Thoracic aorta (tissue), 2 donors: Measurements from ENCODE around the gene FRMD3. TPM values are rescaled to one million over a fixed set of nuclear protein-coding genes. Genes with fewer than 3 reads are reported as not detected.

Experiments used
- ATAC-seq: fragments of 150-250 bp; one replicate; pipeline ENCODE4 v1.8.0; 2017; ENCODE audit warnings: low read depth; ENCODE audit not compliant: insufficient number of reproducible peaks, low FRiP score
- DNase-seq: peaks from one replicate; pipeline ENCODE4 v3.0.0-alpha.2; 2020; ENCODE audit warnings: low spot score
- H3K27ac ChIP-seq, 2 donors: fragments of 200-600 bp; sonication (generic); 1 replicate in 1 of 2; 2 replicates in 1 of 2; pipeline ENCODE4 v1.5.1; 2016; ENCODE audit warnings: mild to moderate bottlenecking in 2 of 2, moderate library complexity in 2 of 2
- H3K27me3 ChIP-seq: fragments of 200-600 bp; sonication (generic); replicated peaks from 2 replicates; pipeline ENCODE4 v1.6.0; 2016; ENCODE audit warnings: mild to moderate bottlenecking; ENCODE audit not compliant: insufficient read depth
- H3K36me3 ChIP-seq: fragments of 200-600 bp; sonication (generic); one replicate; pipeline ENCODE4 v1.5.1; 2016
- H3K4me1 ChIP-seq, 2 donors: fragments of 200-600 bp; sonication (generic); 1 replicate in 1 of 2; 2 replicates in 1 of 2; pipeline versions ENCODE4 v1.5.1 to v1.6.0; 2016; ENCODE audit warnings: low read depth in 2 of 2, mild to moderate bottlenecking in 1 of 2; ENCODE audit not compliant: control insufficient read depth in 1 of 2
- H3K4me3 ChIP-seq: fragments of 200-600 bp; sonication (generic); 2 replicates; pipeline ENCODE4 v1.5.1; 2016; ENCODE audit warnings: mild to moderate bottlenecking
- H3K9me3 ChIP-seq: fragments of 200-600 bp; sonication (generic); 2 replicates; pipeline ENCODE4 v1.5.1; 2016
- total RNA-seq, 2 donors: library from RNA; depleted of rRNA; stranded (reverse); fragments of >200 nt; gene quantifications; one replicate each; pipeline versions ENCODE4 v1.1.0 to v1.2.3, GENCODE V29; 2016
- TF ChIP-seq, protein P1 (sequence below): fragments of 200-600 bp; sonication (generic); IDR thresholded peaks from one replicate; pipeline ENCODE4 v1.5.1; 2019; ENCODE audit warnings: antibody characterized with exemption

The FRMD3 gene
- total RNA-seq, 2 donors from 2014 or later: 5.2 to 6.2 TPM

DNA sequence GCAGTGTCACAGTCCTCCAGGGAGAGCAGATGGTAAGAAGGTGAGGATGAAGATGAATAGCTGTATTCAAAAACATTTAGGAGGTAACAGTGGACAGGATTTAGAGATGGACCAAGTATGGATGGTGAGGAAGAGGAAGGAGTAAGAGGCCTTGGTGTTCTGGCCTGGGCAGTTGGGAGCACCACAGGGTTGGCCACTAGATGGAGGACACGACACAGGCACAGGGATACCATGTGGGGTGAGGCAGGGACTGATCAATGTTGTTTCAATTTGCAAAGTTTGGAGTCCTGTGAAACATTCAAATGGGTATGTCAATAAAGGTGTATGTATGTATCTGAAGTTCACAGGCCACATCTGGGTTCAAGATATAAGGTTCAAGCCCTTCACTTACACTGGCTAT lies 334.2 kb downstream of the FRMD3 start:
- ATAC-seq: no peak
- Histone ChIP-seq H3K36me3 (no peaks in the 10 kb centered on the region), H3K4me1 (no peaks in the 10 kb centered on the region), H3K4me3 (no peak overlapping the region), H3K27me3 (no peaks in the 10 kb centered on the region), H3K27ac (no peak overlapping the region), H3K9me3 (no peaks in the 10 kb centered on the region)
- TF ChIP-seq, protein P1, sequence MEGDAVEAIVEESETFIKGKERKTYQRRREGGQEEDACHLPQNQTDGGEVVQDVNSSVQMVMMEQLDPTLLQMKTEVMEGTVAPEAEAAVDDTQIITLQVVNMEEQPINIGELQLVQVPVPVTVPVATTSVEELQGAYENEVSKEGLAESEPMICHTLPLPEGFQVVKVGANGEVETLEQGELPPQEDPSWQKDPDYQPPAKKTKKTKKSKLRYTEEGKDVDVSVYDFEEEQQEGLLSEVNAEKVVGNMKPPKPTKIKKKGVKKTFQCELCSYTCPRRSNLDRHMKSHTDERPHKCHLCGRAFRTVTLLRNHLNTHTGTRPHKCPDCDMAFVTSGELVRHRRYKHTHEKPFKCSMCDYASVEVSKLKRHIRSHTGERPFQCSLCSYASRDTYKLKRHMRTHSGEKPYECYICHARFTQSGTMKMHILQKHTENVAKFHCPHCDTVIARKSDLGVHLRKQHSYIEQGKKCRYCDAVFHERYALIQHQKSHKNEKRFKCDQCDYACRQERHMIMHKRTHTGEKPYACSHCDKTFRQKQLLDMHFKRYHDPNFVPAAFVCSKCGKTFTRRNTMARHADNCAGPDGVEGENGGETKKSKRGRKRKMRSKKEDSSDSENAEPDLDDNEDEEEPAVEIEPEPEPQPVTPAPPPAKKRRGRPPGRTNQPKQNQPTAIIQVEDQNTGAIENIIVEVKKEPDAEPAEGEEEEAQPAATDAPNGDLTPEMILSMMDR: no peak
- no peak for DNase-seq

DNA sequence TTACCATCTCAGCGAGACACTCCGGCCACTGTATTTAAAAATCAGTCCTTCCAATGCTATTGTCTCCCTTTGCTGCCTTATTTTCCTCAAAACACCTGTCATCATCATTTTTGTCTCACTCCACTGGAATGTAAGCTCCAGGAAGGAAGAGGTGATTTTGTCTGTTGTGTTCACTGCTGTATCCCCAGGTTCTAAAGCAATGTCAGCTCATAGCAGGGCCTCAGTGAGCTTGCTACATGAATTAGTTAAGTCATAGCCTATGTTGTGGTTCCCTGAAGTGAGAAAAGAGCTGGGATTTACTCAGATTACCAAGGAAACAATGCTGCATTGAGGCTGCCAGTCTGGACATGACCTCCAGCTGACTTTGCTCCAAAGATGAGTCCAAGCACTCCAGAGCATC lies 337.7 kb downstream of the FRMD3 start:
- TF ChIP-seq, protein P1: no peak
- no peaks in the 10 kb centered on the region for H3K36me3 ChIP-seq
- no peak for DNase-seq
- no peak overlapping the region for H3K27ac ChIP-seq
- no peak for ATAC-seq
- no peaks in the 10 kb centered on the region for H3K27me3 ChIP-seq
- no peaks in the 10 kb centered on the region for H3K9me3 ChIP-seq
- H3K4me1 ChIP-seq: no peaks in the 10 kb centered on the region
- no peak overlapping the region for H3K4me3 ChIP-seq

DNA sequence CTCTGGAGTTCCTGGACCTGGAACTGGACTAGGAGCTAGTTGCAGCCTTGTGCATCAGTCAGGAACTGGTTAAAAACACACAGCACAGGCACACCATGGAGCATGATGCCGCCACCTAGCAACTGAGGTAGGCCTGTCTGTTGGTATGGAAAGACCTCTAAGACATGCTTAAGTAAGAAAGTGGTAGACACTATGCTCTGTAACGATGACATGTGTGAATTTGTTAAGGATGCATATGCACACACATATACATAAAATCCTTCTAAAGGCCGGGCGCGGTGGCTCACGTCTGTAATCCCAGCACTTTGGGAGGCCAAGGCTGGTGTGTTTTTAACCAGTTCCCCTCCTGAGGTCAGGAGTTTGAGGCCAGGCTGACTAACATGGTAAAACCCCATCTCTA lies 338.4 kb downstream of the FRMD3 start:
- TF ChIP-seq, protein P1: no peak
- H3K4me3 ChIP-seq: no peak overlapping the region
- no peaks in the 10 kb centered on the region for H3K9me3 ChIP-seq
- H3K36me3 ChIP-seq: no peaks in the 10 kb centered on the region
- ATAC-seq (no peak), DNase-seq (no peak)
- H3K4me1 ChIP-seq: no peaks in the 10 kb centered on the region
- H3K27me3 ChIP-seq: peaks cover 1% of the 10 kb centered on the region
- no peak overlapping the region for H3K27ac ChIP-seq

DNA sequence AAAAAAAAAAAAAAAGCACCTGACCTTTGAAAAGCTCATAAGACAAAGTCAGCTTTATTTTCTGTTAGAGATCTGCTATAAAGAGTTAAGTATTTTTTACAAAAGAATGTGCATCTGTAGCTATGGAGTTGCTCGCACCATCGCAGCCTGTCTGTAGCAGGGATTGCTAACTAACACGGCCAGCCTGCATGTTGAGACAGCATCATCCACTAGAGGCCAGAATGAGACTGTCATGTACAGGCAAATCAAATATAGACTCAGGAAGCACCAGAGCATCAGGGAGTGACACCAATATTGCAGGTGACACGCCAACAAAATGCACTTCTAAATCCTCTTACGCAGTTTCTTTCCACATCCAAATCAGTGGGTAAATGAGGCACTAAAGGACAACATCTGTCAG lies 339.0 kb downstream of the FRMD3 start:
- H3K4me1 ChIP-seq: no peaks in the 10 kb centered on the region
- ATAC-seq: no peak
- TF ChIP-seq, protein P1: peak; percentile 27

DNA sequence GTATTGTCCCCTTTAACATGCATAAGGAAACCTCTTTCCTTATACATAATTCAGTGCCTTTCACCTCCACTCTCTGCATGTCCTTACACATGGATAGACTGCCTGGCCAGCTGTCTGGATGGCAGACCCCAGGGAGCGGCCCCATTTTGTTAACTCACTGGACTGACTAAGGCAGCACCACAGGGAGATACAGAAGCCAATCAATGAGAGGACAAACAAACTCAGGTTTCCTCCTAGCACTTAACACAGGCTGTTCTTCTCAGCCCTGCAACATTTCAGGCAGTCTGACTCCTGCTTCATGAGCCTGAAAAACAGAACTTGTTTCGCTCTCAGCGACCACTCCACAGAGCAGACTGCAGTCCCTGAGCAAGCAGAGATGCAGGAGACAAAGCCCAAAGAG lies 339.8 kb downstream of the FRMD3 start:
- ATAC-seq: no peak

More for the DNA sequence above, 339.0 kb downstream of the FRMD3 start:
- H3K27me3 ChIP-seq: peaks cover 7% of the 10 kb centered on the region
- no peaks in the 10 kb centered on the region for H3K9me3 ChIP-seq
- no peaks in the 10 kb centered on the region for H3K36me3 ChIP-seq
- H3K4me3 ChIP-seq: no peak overlapping the region
- H3K27ac ChIP-seq: no peak overlapping the region
- DNase-seq: no peak

More for the DNA sequence above, 339.8 kb downstream of the FRMD3 start:
- Histone ChIP-seq H3K27ac (no peak overlapping the region), H3K27me3 (peaks cover 7% of the 10 kb centered on the region), H3K4me3 (no peak overlapping the region), H3K36me3 (no peaks in the 10 kb centered on the region), H3K4me1 (no peaks in the 10 kb centered on the region), H3K9me3 (no peaks in the 10 kb centered on the region)
- TF ChIP-seq, protein P1: no peak
- no peak for DNase-seq
